Measurements from ENCODE around the gene FAM107B. TPM values are rescaled to one million over a fixed set of nuclear protein-coding genes. Genes with fewer than 3 reads are reported as not detected.
A peak's percentile ranks its signal among the peaks of the same experiment; 100 is the strongest.

FAM107B gene
- total and polyA plus RNA-seq, 2 of the 4 experiments (the other 2 are of a cell fraction) = 26.4 to 27.1 TPM

GRCh38 chr10:14500172-14500765 lies 274.4 kb downstream of the FAM107B start:
- Histone ChIP-seq H2AK9ac (replicated peaks; ENCODE audit: low read depth, low read length, poor library complexity) (no peak overlapping the region), H3K4me3 (ENCODE audit: insufficient read depth, low read depth, low read length) (no peak overlapping the region), H3K27me3 (ENCODE audit: control insufficient read depth, insufficient read depth, low read length) (no peaks in the 10 kb centered on the region), H3K4ac (ENCODE audit: low read depth, low read length) (no peak overlapping the region; the same call in 1 of the 2 replicates), H3K9me3 (ENCODE audit: control insufficient read depth, insufficient read depth, low read length) (no peaks in the 10 kb centered on the region), H4K5ac (ENCODE audit: low read depth, low read length) (no peak overlapping the region), H3K56ac (ENCODE audit: extremely low read depth, insufficient read depth, low read length) (no peak overlapping the region), H3K4me2 (ENCODE audit: low read depth, low read length) (no peak overlapping the region), H3K23ac (ENCODE audit: low read depth, low read length) (no peak overlapping the region), H4K20me1 (ENCODE audit: insufficient read depth, low read length) (no peaks in the 10 kb centered on the region), H4K91ac (ENCODE audit: insufficient read depth, low read depth, low read length) (no peak overlapping the region), H3K9ac (ENCODE audit: low read depth, low read length) (no peak overlapping the region), H3K36me3 (ENCODE audit: control insufficient read depth, insufficient read depth, low read length) (no peaks in the 10 kb centered on the region), H4K8ac (ENCODE audit: low read depth in 2 of 2, low read length in 2 of 2) (no peak overlapping the region), H2BK120ac (ENCODE audit: low read depth, low read length) (no peak overlapping the region), H2AK5ac (ENCODE audit: low read depth, low read length) (peak overlapping the region; percentile 64; the same call in 1 of the 2 replicates), H2BK20ac (ENCODE audit: low read depth, low read length) (peak overlapping the region; percentile 46; the same call in 1 of the 2 replicates), H2BK5ac (ENCODE audit: low read depth, low read length, poor library complexity, severe bottlenecking) (no peak overlapping the region), H3K4me1 (ENCODE audit: control insufficient read depth, insufficient read depth, low read length) (peaks cover 7% of the 10 kb centered on the region; the same call in 1 of the 2 replicates), H3K27ac (ENCODE audit: insufficient read depth, low read length) (no peak overlapping the region), H3K79me1 (ENCODE audit: low read depth in 1 of 2, low read length in 2 of 2) (peaks cover 5% of the 10 kb centered on the region in 2 experiments; a peak in 1 of 4 replicates), H3K18ac (ENCODE audit: low read depth, low read length) (no peak overlapping the region), H3K9me1 (ENCODE audit: insufficient read depth, low read length) (no peaks in the 10 kb centered on the region), H2BK15ac (ENCODE audit: low read depth, low read length) (no peak overlapping the region), H3K14ac (replicated peaks; ENCODE audit: low read depth, low read length) (0 out of 2 replicates have a peak overlapping the region, but pooled peaks have one; percentile 50), H2AFZ (replicated peaks; ENCODE audit: low read length, poor library complexity) (no peak overlapping the region)
- no peak for DNase-seq
- 0 out of 2 replicates have a peak, but pooled peaks have one; percentile 11 for TF ChIP-seq USF2 (IDR thresholded peaks at IDR 0.05; ENCODE audit: low read depth, low read length)
- TF ChIP-seq, protein P1, sequence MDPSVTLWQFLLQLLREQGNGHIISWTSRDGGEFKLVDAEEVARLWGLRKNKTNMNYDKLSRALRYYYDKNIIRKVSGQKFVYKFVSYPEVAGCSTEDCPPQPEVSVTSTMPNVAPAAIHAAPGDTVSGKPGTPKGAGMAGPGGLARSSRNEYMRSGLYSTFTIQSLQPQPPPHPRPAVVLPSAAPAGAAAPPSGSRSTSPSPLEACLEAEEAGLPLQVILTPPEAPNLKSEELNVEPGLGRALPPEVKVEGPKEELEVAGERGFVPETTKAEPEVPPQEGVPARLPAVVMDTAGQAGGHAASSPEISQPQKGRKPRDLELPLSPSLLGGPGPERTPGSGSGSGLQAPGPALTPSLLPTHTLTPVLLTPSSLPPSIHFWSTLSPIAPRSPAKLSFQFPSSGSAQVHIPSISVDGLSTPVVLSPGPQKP (IDR thresholded peaks at IDR 0.05; ENCODE audit: borderline replicate concordance, low read depth, low read length) = no peak
- dilution Hi-C loops (cut with HindIII; ENCODE audit: low sequenced_read_pairs, unreplicated experiment) (no loop called here), in situ Hi-C loops (cut with MboI; ENCODE audit: low sequenced_read_pairs) (loop anchor here (5.0 to 25.0 kb wide), 2 partner anchors 322 to 587 kb away; partner anchors contain the start of genes ACBD7 and RPP38), intact Hi-C loops (cut with micrococcal nuclease) (no loop called here)
- BruUV-seq (replicated peaks) = no TSS peak
- WGBS, 2 experiments (ENCODE audit: extremely low coverage in 2 of 2, insufficient read length in 1 of 2) = no CpG with 5 or more reads among the region's 9 CpGs
- ATAC-seq (ENCODE audit: low read depth) = no peak
- ChIA-PET CTCF (no interaction called here), POLR2A (ENCODE audit: unreplicated experiment) (interaction anchor here (0.6 kb wide), 1 partner anchor 17 kb away, joined by 5 read pairs; no protein-coding TSS in a partner anchor)

Data from IMR-90 (cell line).